K562 (cell line): ENCODE results near the gene NPHS2. TPM values are rescaled to one million over a fixed set of nuclear protein-coding genes. Genes with fewer than 3 reads are reported as not detected.

Source experiments
- ATAC-seq: fragments of 200-7000 bp; cut with Tn5 transposase; 3 replicates; pipeline ENCODE4 v1.9.1; 2020; ENCODE audit warnings: moderate library complexity
- BruUV-seq: library from RNA; stranded (reverse); fragments of 400-500 nt; replicated peaks from 2 replicates; lab custom pipeline; 2021; lab: Mats Ljungman, UMichigan
- CTCF ChIA-PET: fragments of 300-600 bp; formaldehyde crosslinking; extraction: SDS; loops from one replicate; lab custom pipeline; 2021; ENCODE audit warnings: low intra/inter-chr PET ratio; lab: Yijun Ruan, JAX
- POLR2A ChIA-PET: fragments of 300-600, 350-650 bp; sonication (Branson Sonifier 250); formaldehyde crosslinking; extraction: SDS; loops from one replicate; lab custom pipeline; 2021; ENCODE audit warnings: antibody characterized with exemption, inconsistent platforms; lab: Yijun Ruan, JAX
- DNase-seq, 4 experiments: peaks; one replicate each; pipeline versions ENCODE4 v3.0.0 to v3.0.0-alpha.2; 2011 to 2018; ENCODE audit warnings: low spot score in 3 of 4, mixed read lengths in 3 of 4; ENCODE audit errors: extremely low read depth in 1 of 4
- FAIRE-seq: peaks from 2 replicates; lab custom pipeline; 2011; peaks lifted over from hg19 to GRCh38; lab: Jason Lieb, UNC
- H2AFZ ChIP-seq: 2 replicates; pipeline ENCODE4 v1.6.0; 2011; ENCODE audit warnings: low read depth, low read length, control low read depth, inconsistent platforms
- H3K27ac ChIP-seq: fragments of 200-600 bp; 3 replicates; pipeline ENCODE4 v1.8.0; 2011; ENCODE audit warnings: low read depth, mild to moderate bottlenecking, control low read depth, inconsistent platforms, low read length, moderate library complexity, mixed read lengths; ENCODE audit errors: extremely low read depth
- H3K27me3 ChIP-seq, 2 experiments: fragments of 300-600 bp in 1 of 2; 2 replicates in 1 of 2; 3 replicates in 1 of 2; pipeline versions ENCODE4 v1.6.0 to v1.8.0; 2011; ENCODE audit warnings: inconsistent platforms in 2 of 2, low read length in 2 of 2, mild to moderate bottlenecking in 1 of 2, mixed read lengths in 1 of 2, moderate library complexity in 1 of 2; ENCODE audit not compliant: control insufficient read depth in 2 of 2, insufficient read depth in 2 of 2
- H3K36me3 ChIP-seq: fragments of 300-600 bp; 3 replicates; pipeline ENCODE4 v1.8.0; 2011; ENCODE audit warnings: mild to moderate bottlenecking, low read length, inconsistent platforms; ENCODE audit not compliant: control insufficient read depth, insufficient read depth
- H3K4me1 ChIP-seq, 2 experiments: fragments of 200-600 bp in 1 of 2; replicated peaks in 1 of 2; 2 replicates in 1 of 2; 3 replicates in 1 of 2; pipeline versions ENCODE4 v1.5.1 to v1.8.0; 2011; ENCODE audit warnings: inconsistent platforms in 2 of 2, low read length in 2 of 2, mild to moderate bottlenecking in 1 of 2, mixed read lengths in 1 of 2, moderate library complexity in 1 of 2; ENCODE audit not compliant: control insufficient read depth in 2 of 2, insufficient read depth in 2 of 2
- H3K4me2 ChIP-seq: 2 replicates; pipeline ENCODE4 v1.6.1; 2011; ENCODE audit warnings: low read length, control low read depth, inconsistent platforms, mixed read lengths; ENCODE audit not compliant: insufficient read depth
- H3K4me3 ChIP-seq: fragments of 200-600 bp; sonication (generic), shearing (Covaris generic); 2 replicates; pipeline ENCODE4 v1.5.1; 2016; ENCODE audit warnings: control low read depth, inconsistent platforms
- H3K79me2 ChIP-seq: fragments of 200-600 bp; 3 replicates; pipeline ENCODE4 v1.8.0; 2011; ENCODE audit warnings: low read length, inconsistent platforms; ENCODE audit not compliant: control insufficient read depth, insufficient read depth
- H3K9ac ChIP-seq, 2 experiments: 2 replicates each; pipeline versions ENCODE4 v1.6.0 to v1.6.1; 2011; ENCODE audit warnings: low read depth in 2 of 2, low read length in 2 of 2, control low read depth in 1 of 2, inconsistent platforms in 1 of 2, mild to moderate bottlenecking in 1 of 2, mixed read lengths in 1 of 2; ENCODE audit not compliant: insufficient read depth in 1 of 2
- H3K9me1 ChIP-seq: one replicate; pipeline ENCODE4 v1.6.0; 2011; ENCODE audit warnings: inconsistent platforms, mild to moderate bottlenecking, low read length, moderate library complexity; ENCODE audit not compliant: control insufficient read depth, insufficient read depth
- H3K9me3 ChIP-seq: replicated peaks from 2 replicates; pipeline ENCODE4 v1.5.1; 2011; ENCODE audit warnings: low read depth, low read length, inconsistent platforms; ENCODE audit not compliant: control insufficient read depth, insufficient read depth
- H4K20me1 ChIP-seq: replicated peaks from 2 replicates; pipeline ENCODE4 v1.6.1; 2011; ENCODE audit warnings: low read length, inconsistent platforms, mixed read lengths; ENCODE audit not compliant: control insufficient read depth, insufficient read depth
- ELK1 ChIP-seq: sonication (generic); formaldehyde crosslinking; IDR thresholded peaks from 2 replicates; pipeline ENCODE4 v1.8.1; 2022; ENCODE audit warnings: missing genetic modification reagents
- ETS2 ChIP-seq: IDR thresholded peaks from 2 replicates; pipeline ENCODE4 v1.6.1; 2016; ENCODE audit warnings: borderline replicate concordance, missing genetic modification characterization, mild to moderate bottlenecking, moderate library complexity, missing compliant biosample characterization; ENCODE audit not compliant: poor library complexity, severe bottlenecking
- ETV1 ChIP-seq: fragments of 450-650 bp; conservative IDR thresholded peaks from 2 replicates; pipeline ENCODE4 v1.6.1; 2016; ENCODE audit warnings: missing genetic modification characterization, control low read depth, low read depth, missing compliant biosample characterization
- HMBOX1 ChIP-seq: sonication (generic); IDR thresholded peaks from 2 replicates; pipeline ENCODE4 v1.6.1; 2016
- KDM5B ChIP-seq: fragments of 200-600 bp; sonication (generic); IDR thresholded peaks from 2 replicates; pipeline ENCODE4 v1.6.1; 2012; ENCODE audit warnings: low read depth, mild to moderate bottlenecking, moderate library complexity, low read length, control low read depth, inconsistent platforms; ENCODE audit not compliant: insufficient replicate concordance
- MIER1 ChIP-seq: fragments of 450-650 bp; IDR thresholded peaks from 2 replicates; pipeline ENCODE4 v1.6.1; 2016; ENCODE audit warnings: antibody characterized with exemption, mild to moderate bottlenecking, low read depth
- PRPF4 ChIP-seq: fragments of 200-400 bp; formaldehyde crosslinking; IDR thresholded peaks from one replicate; pipeline ENCODE4 v1.6.1; 2017; ENCODE audit warnings: low read length, low read depth, mild to moderate bottlenecking; ENCODE audit not compliant: insufficient read depth, poor library complexity, severe bottlenecking
- TAF9B ChIP-seq: fragments of 450-650 bp; IDR thresholded peaks from 2 replicates; pipeline ENCODE4 v1.6.1; 2018; ENCODE audit warnings: mild to moderate bottlenecking; ENCODE audit not compliant: partially characterized antibody
- ZFPM2 ChIP-seq: fragments of 250-450 bp; sonication (Bioruptor Pico); IDR thresholded peaks from 2 replicates; pipeline ENCODE4 v1.5.1; 2022; ENCODE audit warnings: mild to moderate bottlenecking
- WGBS: fragments of 100-300 bp; shearing (Covaris generic); methylation state at CpG from one replicate; pipeline ENCODE4 v1.1.6; 2016; ENCODE audit warnings: low coverage, mixed read lengths; ENCODE audit not compliant: insufficient coverage; ENCODE audit errors: missing lambda C conversion rate; 5-methylcytosine and 5-hydroxymethylcytosine counted together
- in situ Hi-C: fragments of 300-500 bp; cut with MboI; formaldehyde crosslinking; loops from 4 replicates; pipeline ENCODE4 v1.15.0; 2018; ENCODE audit warnings: inconsistent platforms, mixed read lengths
- intact Hi-C: fragments of 100-400 bp; cut with micrococcal nuclease; formaldehyde crosslinking; loops from 2 replicates; pipeline ENCODE4 v1.14.2; 2022
- polyA plus RNA-seq, 8 experiments: library from polyadenylated mRNA; depleted of rRNA in 4 of 8; stranded (reverse) in 5 of 8; unstranded in 3 of 8; fragments of >200 nt; fragmentation: Nextera tagmentation in 2 of 8; fragmentation: Illumina TruSeq in 1 of 8; extraction: Ambion mirVana in 2 of 8; extraction: Trizol in 1 of 8; gene quantifications; 2 replicates each; pipeline versions ENCODE4 v1.2.1 to v1.2.3, GENCODE V29; 2011 to 2014; ENCODE audit warnings: inconsistent platforms in 1 of 8, missing spikeins in 1 of 8
- total RNA-seq, 7 experiments: library from RNA; depleted of rRNA in 6 of 7; stranded (reverse); fragments of >200 nt in 6 of 7; fragmentation: Illumina TruSeq in 2 of 7; extraction: Trizol in 2 of 7; gene quantifications; 2 replicates each; pipeline versions ENCODE4 v1.2.1 to v1.2.3, GENCODE V29; 2011 to 2021; ENCODE audit warnings: low replicate concordance in 1 of 7

NPHS2 gene
- total and polyA plus RNA-seq, 9 of the 15 experiments (the other 6 are each of a cell fraction or from before 2014, with no cell fraction given) = not detected

DNA sequence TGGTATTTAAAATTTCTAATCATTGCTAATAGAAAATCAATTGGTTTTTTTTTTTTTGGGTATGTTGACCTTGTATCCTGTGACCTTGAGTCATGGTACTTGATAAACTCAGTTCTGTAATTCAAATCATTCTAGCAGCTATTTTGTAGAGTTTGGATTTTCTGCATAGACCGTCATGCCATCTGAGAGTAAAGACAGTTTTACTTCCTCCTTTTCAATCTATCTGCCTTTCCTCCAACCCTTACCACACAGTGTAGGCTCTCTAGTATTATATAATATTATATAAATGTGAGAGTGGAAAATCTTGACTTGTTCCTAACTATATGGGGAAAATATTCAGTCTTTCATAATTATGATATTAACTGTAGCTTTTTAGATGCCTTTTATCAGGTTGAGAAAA, 22.9 kb upstream of the NPHS2 start:
- H3K27me3 ChIP-seq = peaks cover 0 to 1% of the 10 kb centered on the region in 2 experiments; a peak in 1 of 5 replicates
- no peak overlapping the region for H3K9ac ChIP-seq
- TF ChIP-seq KDM5B (no peak), ZFPM2 (CRISPR knock-in tag) (no peak), ETV1 (tag) (no peak), PRPF4 (no peak), TAF9B (no peak), ELK1 (CRISPR knock-in tag) (no peak), HMBOX1 (no peak), MIER1 (no peak), ETS2 (tag) (no peak)
- intact Hi-C loops = loop anchor here (2.0 to 10.0 kb wide), 3 partner anchors 214 to 516 kb away; partner anchors contain the start of gene TOR3A
- no TSS peak for BruUV-seq
- H2AFZ ChIP-seq = no peak overlapping the region
- H3K27ac ChIP-seq = no peak overlapping the region
- no peak overlapping the region for H3K4me3 ChIP-seq
- FAIRE-seq (no peak), DNase-seq (no peak), ATAC-seq (no peak)
- H3K36me3 ChIP-seq = no peaks in the 10 kb centered on the region
- H3K9me1 ChIP-seq = no peaks in the 10 kb centered on the region
- H3K4me1 ChIP-seq = no peaks in the 10 kb centered on the region
- H3K4me2 ChIP-seq = no peak overlapping the region
- no peaks in the 10 kb centered on the region for H4K20me1 ChIP-seq
- ChIA-PET POLR2A (no interaction called here), CTCF (interaction anchor here (0.7 kb wide), 2 partner anchors 347 to 416 kb away, joined by 3 to 4 read pairs; no protein-coding TSS in a partner anchor)
- in situ Hi-C loops = no loop called here
- H3K9me3 ChIP-seq = no peaks in the 10 kb centered on the region
- no peaks in the 10 kb centered on the region for H3K79me2 ChIP-seq
- 0% methylated on average over 1 of the region's 1 CpG for WGBS
